NCI-H187 treated with DMSO at 0.1 percent for 48 hours (cell line): Measurements from ENCODE around the gene TSFM.

ENCODE experiments used
- DNase-seq: peaks from one replicate; lab custom pipeline; 2025; lab: John Stamatoyannopoulos, UW

The TSFM gene

GRCh38 chr12:57782608-57783465 is at the start of gene TSFM:
TSFM (plus strand) TSS chr12:57782787; CDS start chr12:57782802, 15 bp downstream.
- peak; percentile 81 for DNase-seq

GRCh38 chr12:57733928-57734327 is 48.7 kb upstream of the TSFM start:
- no peak for DNase-seq

- DNase-seq: no peak
These were observed 48.0 kb upstream of the TSFM start for GRCh38 chr12:57734591-57734990.

GRCh38 chr12:57735198-57735855 is 47.3 kb upstream of the TSFM start:
- no peak for DNase-seq

- DNase-seq: no peak
These were observed 46.4 kb upstream of the TSFM start for GRCh38 chr12:57735952-57736740.

GRCh38 chr12:57736741-57737466 is 45.7 kb upstream of the TSFM start:
- no peak for DNase-seq

- no peak for DNase-seq
These were observed 44.8 kb upstream of the TSFM start for GRCh38 chr12:57737467-57738460.

- DNase-seq: no peak
These were observed 43.8 kb upstream of the TSFM start, which contains the start of gene AGAP2 for GRCh38 chr12:57738661-57739237. AGAP2 (minus strand) TSS chr12:57738742; CDS start chr12:57738246, 496 bp downstream.

GRCh38 chr12:57739387-57739786 is 43.2 kb upstream of the TSFM start:
- DNase-seq: no peak

GRCh38 chr12:57739914-57740538 is 42.6 kb upstream of the TSFM start:
- DNase-seq: no peak

GRCh38 chr12:57740656-57741412 is 41.8 kb upstream of the TSFM start:
- no peak for DNase-seq

GRCh38 chr12:57741413-57741789 is 41.2 kb upstream of the TSFM start:
- DNase-seq: no peak

- DNase-seq: no peak
These were observed 40.5 kb upstream of the TSFM start for GRCh38 chr12:57741844-57742738.

GRCh38 chr12:57743769-57744168 is 38.8 kb upstream of the TSFM start:
- no peak for DNase-seq

GRCh38 chr12:57744194-57744776 is 38.3 kb upstream of the TSFM start:
- no peak for DNase-seq

GRCh38 chr12:57744777-57745484 is 37.7 kb upstream of the TSFM start, which contains the start of gene TSPAN31:
TSPAN31 (plus strand) TSS chr12:57745039; CDS start chr12:57745155, 116 bp downstream.
- peak; percentile 76 for DNase-seq

GRCh38 chr12:57745485-57745881 is 37.1 kb upstream of the TSFM start:
- DNase-seq: no peak
